ENCODE results near the gene GALNT16. TPM values are rescaled to one million over a fixed set of nuclear protein-coding genes. Genes with fewer than 3 reads are reported as not detected.

The GALNT16 gene
- total and polyA plus RNA-seq, 2 of the 8 experiments (the other 6 are each of a cell fraction or from before 2014, with no cell fraction given), result 5.4 to 6.3 TPM

GRCh38 chr14:69375182-69375581 is 115.2 kb downstream of the GALNT16 start (continued):
- TF ChIP-seq CHD7 (IDR thresholded peaks at IDR 0.05; ENCODE audit: insufficient replicate concordance, low read length) (no peak), ATF2 (IDR thresholded peaks at IDR 0.05; ENCODE audit: low read length) (no peak), TAF7 (optimal IDR thresholded peaks at IDR 0.05; ENCODE audit: borderline replicate concordance, low read depth, low read length) (no peak), BRCA1 (IDR thresholded peaks at IDR 0.05; ENCODE audit: low read depth, low read length) (no peak), CTCF (IDR thresholded peaks at IDR 0.05; ENCODE audit: control extremely low read depth in 1 of 3, insufficient read depth in 1 of 3, low read depth in 1 of 3, low read length in 3 of 3) (no peak), EP300 (IDR thresholded peaks at IDR 0.05; ENCODE audit: borderline replicate concordance in 1 of 2, low read depth in 2 of 2, low read length in 2 of 2) (no peak), GTF2F1 (IDR thresholded peaks at IDR 0.05; ENCODE audit: borderline replicate concordance, low read depth, low read length) (no peak)

Data from H1 (cell line).